ENCODE measurements around the gene DST. TPM values are rescaled to one million over a fixed set of nuclear protein-coding genes. Genes with fewer than 3 reads are reported as not detected.

Gene DST
- total RNA-seq, 4 donors from 2014 or later: 189 to 276 (median 219) TPM

- no peak for TF ChIP-seq CTCF (IDR thresholded peaks at IDR 0.05; ENCODE audit: low read depth)
Measured at GRCh38 chr6:56416247-56416646, 226.4 kb downstream of the DST start.

- TF ChIP-seq CTCF (IDR thresholded peaks at IDR 0.05; ENCODE audit: low read depth): no peak
Measured at GRCh38 chr6:56408976-56409375, 233.7 kb downstream of the DST start.

Measured in subcutaneous adipose tissue (tissue), 4 donors.